Neural cell (in vitro differentiated cells): ENCODE data around the gene ARHGAP6. TPM values are rescaled to one million over a fixed set of nuclear protein-coding genes. Genes with fewer than 3 reads are reported as not detected.

Experiments
- H2AFZ ChIP-seq: fragments of 200-600, 300-800 bp; sonication (generic), shearing (Covaris generic); 2 replicates; pipeline ENCODE4 v1.6.0; 2014; ENCODE audit warnings: low read depth, mild to moderate bottlenecking, antibody characterized with exemption, low read length, moderate library complexity
- H3F3A ChIP-seq: fragments of 200-600 bp; shearing (Covaris generic); 2 replicates; pipeline ENCODE4 v1.6.1; 2016; ENCODE audit warnings: mild to moderate bottlenecking, moderate library complexity, mixed read lengths, antibody characterized with exemption, low read length; ENCODE audit not compliant: insufficient read depth, poor library complexity, severe bottlenecking
- H3K27ac ChIP-seq: fragments of 200-600, 300-800 bp; sonication (generic), shearing (Covaris generic); 2 replicates; pipeline ENCODE4 v1.5.1; 2014; ENCODE audit warnings: mild to moderate bottlenecking, low read length, moderate library complexity
- H3K27me3 ChIP-seq: fragments of 300-800, 200-600 bp; sonication (generic), shearing (Covaris generic); 2 replicates; pipeline ENCODE4 v1.6.0; 2014; ENCODE audit warnings: mild to moderate bottlenecking, low read depth, low read length, moderate library complexity; ENCODE audit not compliant: insufficient read depth
- H3K36me3 ChIP-seq: fragments of 300-800, 200-600 bp; sonication (generic), shearing (Covaris generic); 2 replicates; pipeline ENCODE4 v1.5.1; 2014; ENCODE audit warnings: mild to moderate bottlenecking, antibody characterized with exemption, low read length, moderate library complexity; ENCODE audit not compliant: insufficient read depth
- H3K4me2 ChIP-seq: fragments of 300-800, 200-600 bp; sonication (generic), shearing (Covaris generic); 2 replicates; pipeline ENCODE4 v1.6.0; 2014; ENCODE audit warnings: mild to moderate bottlenecking, low read length
- H3K4me3 ChIP-seq: fragments of 300-800, 200-600 bp; sonication (generic), shearing (Covaris generic); 2 replicates; pipeline ENCODE4 v1.5.1; 2014; ENCODE audit warnings: mild to moderate bottlenecking, low read length, moderate library complexity
- H3K79me2 ChIP-seq: fragments of 200-600 bp; shearing (Covaris generic); replicated peaks from 2 replicates; pipeline ENCODE4 v1.6.0; 2014; ENCODE audit warnings: mild to moderate bottlenecking, low read length, moderate library complexity; ENCODE audit not compliant: insufficient read depth
- H3K9ac ChIP-seq: fragments of 300-800, 200-600 bp; sonication (generic), shearing (Covaris generic); 2 replicates; pipeline ENCODE4 v1.6.1; 2016; ENCODE audit warnings: mild to moderate bottlenecking, low read length, mixed read lengths
- H3K9me2 ChIP-seq: fragments of 200-600 bp; shearing (Covaris generic); 2 replicates; pipeline ENCODE4 v1.6.1; 2016; ENCODE audit warnings: mild to moderate bottlenecking, low read length, mixed read lengths; ENCODE audit not compliant: insufficient read depth
- H3K9me3 ChIP-seq: fragments of 200-600, 300-800 bp; sonication (generic), shearing (Covaris generic); 2 replicates; pipeline ENCODE4 v1.6.1; 2016; ENCODE audit warnings: mild to moderate bottlenecking, mixed run types, low read length, moderate library complexity, mixed read lengths
- H4K20me1 ChIP-seq: fragments of 200-600 bp; shearing (Covaris generic); 2 replicates; pipeline ENCODE4 v1.6.1; 2016; ENCODE audit warnings: mild to moderate bottlenecking, mixed run types; ENCODE audit not compliant: insufficient read depth
- EP300 ChIP-seq: fragments of 450-650 bp; conservative IDR thresholded peaks from 2 replicates; pipeline ENCODE4 v1.6.1; 2014; ENCODE audit warnings: antibody characterized with exemption, mild to moderate bottlenecking, moderate library complexity; ENCODE audit not compliant: poor library complexity, severe bottlenecking
- EZH2 ChIP-seq: fragments of 200-600, 300-800 bp; shearing (Covaris generic), sonication (generic); IDR thresholded peaks from 2 replicates; pipeline ENCODE4 v1.6.1; 2014; ENCODE audit warnings: antibody characterized with exemption, low read length, borderline replicate concordance, mild to moderate bottlenecking; ENCODE audit not compliant: insufficient read depth, poor library complexity, severe bottlenecking
- MXI1 ChIP-seq: fragments of 450-650 bp; conservative IDR thresholded peaks from 2 replicates; pipeline ENCODE4 v1.6.1; 2014; ENCODE audit warnings: antibody characterized with exemption, mild to moderate bottlenecking; ENCODE audit not compliant: poor library complexity, severe bottlenecking
- POLR2AphosphoS5 ChIP-seq: IDR thresholded peaks from 2 replicates; pipeline ENCODE4 v1.6.1; 2012
- RAD21 ChIP-seq: fragments of 450-650 bp; conservative IDR thresholded peaks from 2 replicates; pipeline ENCODE4 v1.6.1; 2014; ENCODE audit warnings: antibody characterized with exemption, mild to moderate bottlenecking, moderate library complexity
- SMC3 ChIP-seq: fragments of 450-650 bp; conservative IDR thresholded peaks from 2 replicates; pipeline ENCODE4 v1.6.1; 2014; ENCODE audit warnings: antibody characterized with exemption, mild to moderate bottlenecking, moderate library complexity; ENCODE audit not compliant: poor library complexity
- TAF1 ChIP-seq: IDR thresholded peaks from 2 replicates; pipeline ENCODE4 v1.6.1; 2012; ENCODE audit warnings: low read depth
- polyA plus RNA-seq: library from polyadenylated mRNA; depleted of rRNA; stranded (reverse); fragments of >200 nt; gene quantifications from 2 replicates; pipeline ENCODE4 v1.2.3, GENCODE V29; 2014
- TF ChIP-seq, protein P1 (sequence below): fragments of 450-650 bp; IDR thresholded peaks from 2 replicates; pipeline ENCODE4 v1.5.1; 2014; ENCODE audit warnings: antibody characterized with exemption, mild to moderate bottlenecking, moderate library complexity; ENCODE audit not compliant: poor library complexity, severe bottlenecking
- TF ChIP-seq, protein P2 (sequence below): IDR thresholded peaks from 2 replicates; pipeline ENCODE4 v1.6.1; 2012; ENCODE audit warnings: borderline replicate concordance

ARHGAP6 gene
- polyA plus RNA-seq, 1 donor from 2014 or later: 0.40 TPM

GRCh38 chrX:11484290-11484689 is 181.4 kb downstream of the ARHGAP6 start:
- Histone ChIP-seq H3K9me2 (no peaks in the 10 kb centered on the region), H3K9me3 (no peaks in the 10 kb centered on the region), H3K27me3 (no peaks in the 10 kb centered on the region), H3K27ac (no peak overlapping the region), H3F3A (no peaks in the 10 kb centered on the region), H2AFZ (no peak overlapping the region), H3K4me2 (no peak overlapping the region), H3K79me2 (no peaks in the 10 kb centered on the region), H3K4me3 (no peak overlapping the region), H3K9ac (no peak overlapping the region), H3K36me3 (no peaks in the 10 kb centered on the region), H4K20me1 (no peaks in the 10 kb centered on the region)
- no peak for TF ChIP-seq MXI1
- TF ChIP-seq, protein P1, sequence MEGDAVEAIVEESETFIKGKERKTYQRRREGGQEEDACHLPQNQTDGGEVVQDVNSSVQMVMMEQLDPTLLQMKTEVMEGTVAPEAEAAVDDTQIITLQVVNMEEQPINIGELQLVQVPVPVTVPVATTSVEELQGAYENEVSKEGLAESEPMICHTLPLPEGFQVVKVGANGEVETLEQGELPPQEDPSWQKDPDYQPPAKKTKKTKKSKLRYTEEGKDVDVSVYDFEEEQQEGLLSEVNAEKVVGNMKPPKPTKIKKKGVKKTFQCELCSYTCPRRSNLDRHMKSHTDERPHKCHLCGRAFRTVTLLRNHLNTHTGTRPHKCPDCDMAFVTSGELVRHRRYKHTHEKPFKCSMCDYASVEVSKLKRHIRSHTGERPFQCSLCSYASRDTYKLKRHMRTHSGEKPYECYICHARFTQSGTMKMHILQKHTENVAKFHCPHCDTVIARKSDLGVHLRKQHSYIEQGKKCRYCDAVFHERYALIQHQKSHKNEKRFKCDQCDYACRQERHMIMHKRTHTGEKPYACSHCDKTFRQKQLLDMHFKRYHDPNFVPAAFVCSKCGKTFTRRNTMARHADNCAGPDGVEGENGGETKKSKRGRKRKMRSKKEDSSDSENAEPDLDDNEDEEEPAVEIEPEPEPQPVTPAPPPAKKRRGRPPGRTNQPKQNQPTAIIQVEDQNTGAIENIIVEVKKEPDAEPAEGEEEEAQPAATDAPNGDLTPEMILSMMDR: no peak
- no peak for TF ChIP-seq TAF1

DNA sequence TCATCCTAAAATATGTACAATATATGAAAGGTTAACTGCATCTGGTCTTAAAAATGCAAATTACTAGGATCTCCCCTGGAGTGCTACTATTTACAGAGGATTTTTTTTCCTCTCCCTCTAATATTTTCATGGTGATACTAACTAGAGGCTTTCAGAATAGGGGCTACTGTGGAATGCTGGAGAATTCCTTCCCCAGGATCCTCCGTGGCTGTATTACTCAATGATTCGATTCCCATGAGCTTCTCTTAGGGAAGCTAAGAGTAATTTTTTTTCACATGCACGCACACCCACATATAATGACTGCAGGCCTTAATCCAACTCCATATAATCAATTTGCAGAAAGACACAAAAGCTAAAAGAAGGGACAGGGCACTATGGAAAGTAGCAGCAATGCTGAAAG is 184.7 kb downstream of the ARHGAP6 start:
- Histone ChIP-seq H3K4me3 (no peak overlapping the region), H3K36me3 (no peaks in the 10 kb centered on the region), H2AFZ (no peak overlapping the region), H3K27me3 (no peaks in the 10 kb centered on the region), H3F3A (no peaks in the 10 kb centered on the region), H3K9me3 (no peaks in the 10 kb centered on the region), H3K9me2 (no peaks in the 10 kb centered on the region), H3K27ac (no peak overlapping the region), H4K20me1 (no peaks in the 10 kb centered on the region), H3K4me2 (no peak overlapping the region), H3K79me2 (no peaks in the 10 kb centered on the region), H3K9ac (no peak overlapping the region)
- TF ChIP-seq, protein P2, sequence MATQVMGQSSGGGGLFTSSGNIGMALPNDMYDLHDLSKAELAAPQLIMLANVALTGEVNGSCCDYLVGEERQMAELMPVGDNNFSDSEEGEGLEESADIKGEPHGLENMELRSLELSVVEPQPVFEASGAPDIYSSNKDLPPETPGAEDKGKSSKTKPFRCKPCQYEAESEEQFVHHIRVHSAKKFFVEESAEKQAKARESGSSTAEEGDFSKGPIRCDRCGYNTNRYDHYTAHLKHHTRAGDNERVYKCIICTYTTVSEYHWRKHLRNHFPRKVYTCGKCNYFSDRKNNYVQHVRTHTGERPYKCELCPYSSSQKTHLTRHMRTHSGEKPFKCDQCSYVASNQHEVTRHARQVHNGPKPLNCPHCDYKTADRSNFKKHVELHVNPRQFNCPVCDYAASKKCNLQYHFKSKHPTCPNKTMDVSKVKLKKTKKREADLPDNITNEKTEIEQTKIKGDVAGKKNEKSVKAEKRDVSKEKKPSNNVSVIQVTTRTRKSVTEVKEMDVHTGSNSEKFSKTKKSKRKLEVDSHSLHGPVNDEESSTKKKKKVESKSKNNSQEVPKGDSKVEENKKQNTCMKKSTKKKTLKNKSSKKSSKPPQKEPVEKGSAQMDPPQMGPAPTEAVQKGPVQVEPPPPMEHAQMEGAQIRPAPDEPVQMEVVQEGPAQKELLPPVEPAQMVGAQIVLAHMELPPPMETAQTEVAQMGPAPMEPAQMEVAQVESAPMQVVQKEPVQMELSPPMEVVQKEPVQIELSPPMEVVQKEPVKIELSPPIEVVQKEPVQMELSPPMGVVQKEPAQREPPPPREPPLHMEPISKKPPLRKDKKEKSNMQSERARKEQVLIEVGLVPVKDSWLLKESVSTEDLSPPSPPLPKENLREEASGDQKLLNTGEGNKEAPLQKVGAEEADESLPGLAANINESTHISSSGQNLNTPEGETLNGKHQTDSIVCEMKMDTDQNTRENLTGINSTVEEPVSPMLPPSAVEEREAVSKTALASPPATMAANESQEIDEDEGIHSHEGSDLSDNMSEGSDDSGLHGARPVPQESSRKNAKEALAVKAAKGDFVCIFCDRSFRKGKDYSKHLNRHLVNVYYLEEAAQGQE: no peak
- TF ChIP-seq POLR2AphosphoS5 (no peak), EZH2 (no peak), MXI1 (no peak), TAF1 (no peak), RAD21 (no peak), EP300 (no peak), SMC3 (no peak)
- TF ChIP-seq, protein P1: no peak
